Retinal pigment epithelial cell (primary cell): ENCODE data around the gene RIC8B.

ENCODE experiments used
- DNase-seq: peaks from one replicate; pipeline ENCODE4 v3.0.0-alpha.2; 2010; ENCODE audit warnings: low read depth
- H3K4me3 ChIP-seq: 2 replicates; pipeline ENCODE4 v1.5.1; 2011; ENCODE audit warnings: mild to moderate bottlenecking, low read length, control low read depth, moderate library complexity
- TF ChIP-seq, protein P1 (sequence below): conservative IDR thresholded peaks from 2 replicates; pipeline ENCODE4 v1.5.1; 2011; ENCODE audit warnings: low read depth, low read length, control low read depth, inconsistent platforms

The RIC8B gene

DNA sequence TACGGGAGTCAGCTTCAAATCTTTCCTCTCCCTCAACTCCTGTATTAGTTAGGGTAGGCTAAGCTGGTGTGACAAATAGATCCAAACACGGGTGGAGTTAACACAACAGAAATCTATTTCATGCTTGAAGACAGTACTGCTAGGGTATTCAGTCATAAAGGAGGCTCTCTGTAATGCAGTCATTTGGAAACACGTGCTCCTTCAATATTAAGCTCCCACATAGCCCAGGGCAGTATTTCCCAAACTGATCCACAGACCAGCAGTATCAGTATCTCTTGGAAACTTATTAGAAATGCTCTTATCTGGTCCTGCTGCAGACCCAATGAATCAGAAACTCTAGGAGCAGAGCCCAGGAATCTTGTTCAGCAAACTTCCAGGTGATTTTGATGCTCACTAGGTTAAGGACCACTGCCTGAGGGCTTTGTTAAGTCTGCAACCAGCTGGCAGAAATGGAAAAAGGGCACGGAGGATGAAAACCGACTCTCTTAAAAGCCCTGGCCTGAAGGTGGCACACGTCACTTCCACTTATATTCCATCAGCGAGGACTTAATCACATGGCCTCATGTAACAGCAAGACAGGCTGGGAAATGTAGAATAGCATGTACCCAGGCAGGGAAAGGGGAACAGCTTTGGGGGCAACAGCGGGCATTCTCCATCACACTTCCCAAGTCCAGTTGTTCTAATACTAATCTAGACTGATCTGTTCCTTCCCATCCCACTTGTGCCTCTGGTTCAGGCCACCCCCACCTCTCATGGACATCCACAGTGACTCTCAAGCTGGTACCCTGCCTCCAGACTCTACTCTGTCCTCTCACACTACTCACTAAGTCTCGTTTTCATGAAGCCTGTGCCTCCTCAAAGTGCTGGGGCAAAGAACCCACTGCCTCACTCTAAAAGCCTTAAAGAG, 38.2 kb upstream of the RIC8B start:
- DNase-seq: no peak

DNA sequence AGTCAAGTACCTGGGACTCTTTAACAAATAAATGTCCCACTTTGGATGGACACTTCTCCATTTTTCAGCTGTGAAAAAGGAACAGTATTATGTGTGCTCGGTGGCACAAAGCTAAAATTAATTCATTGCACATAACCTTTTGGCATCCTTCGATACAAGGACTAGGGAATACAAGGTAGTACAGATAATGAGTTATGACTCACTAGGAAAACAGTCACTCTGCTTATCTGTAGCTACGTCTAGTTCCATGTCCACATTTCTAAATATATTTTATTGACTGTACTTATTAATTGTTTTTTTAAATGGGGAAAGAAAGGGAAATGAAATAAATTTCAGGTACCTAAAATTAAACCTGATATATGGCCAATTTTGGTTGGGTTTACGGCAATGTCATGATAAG, 35.2 kb upstream of the RIC8B start:
- DNase-seq: no peak
- TF ChIP-seq, protein P1, sequence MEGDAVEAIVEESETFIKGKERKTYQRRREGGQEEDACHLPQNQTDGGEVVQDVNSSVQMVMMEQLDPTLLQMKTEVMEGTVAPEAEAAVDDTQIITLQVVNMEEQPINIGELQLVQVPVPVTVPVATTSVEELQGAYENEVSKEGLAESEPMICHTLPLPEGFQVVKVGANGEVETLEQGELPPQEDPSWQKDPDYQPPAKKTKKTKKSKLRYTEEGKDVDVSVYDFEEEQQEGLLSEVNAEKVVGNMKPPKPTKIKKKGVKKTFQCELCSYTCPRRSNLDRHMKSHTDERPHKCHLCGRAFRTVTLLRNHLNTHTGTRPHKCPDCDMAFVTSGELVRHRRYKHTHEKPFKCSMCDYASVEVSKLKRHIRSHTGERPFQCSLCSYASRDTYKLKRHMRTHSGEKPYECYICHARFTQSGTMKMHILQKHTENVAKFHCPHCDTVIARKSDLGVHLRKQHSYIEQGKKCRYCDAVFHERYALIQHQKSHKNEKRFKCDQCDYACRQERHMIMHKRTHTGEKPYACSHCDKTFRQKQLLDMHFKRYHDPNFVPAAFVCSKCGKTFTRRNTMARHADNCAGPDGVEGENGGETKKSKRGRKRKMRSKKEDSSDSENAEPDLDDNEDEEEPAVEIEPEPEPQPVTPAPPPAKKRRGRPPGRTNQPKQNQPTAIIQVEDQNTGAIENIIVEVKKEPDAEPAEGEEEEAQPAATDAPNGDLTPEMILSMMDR: no peak

More for the DNA sequence above, 38.2 kb upstream of the RIC8B start:
- no peak overlapping the region for H3K4me3 ChIP-seq
- TF ChIP-seq, protein P1: no peak

DNA sequence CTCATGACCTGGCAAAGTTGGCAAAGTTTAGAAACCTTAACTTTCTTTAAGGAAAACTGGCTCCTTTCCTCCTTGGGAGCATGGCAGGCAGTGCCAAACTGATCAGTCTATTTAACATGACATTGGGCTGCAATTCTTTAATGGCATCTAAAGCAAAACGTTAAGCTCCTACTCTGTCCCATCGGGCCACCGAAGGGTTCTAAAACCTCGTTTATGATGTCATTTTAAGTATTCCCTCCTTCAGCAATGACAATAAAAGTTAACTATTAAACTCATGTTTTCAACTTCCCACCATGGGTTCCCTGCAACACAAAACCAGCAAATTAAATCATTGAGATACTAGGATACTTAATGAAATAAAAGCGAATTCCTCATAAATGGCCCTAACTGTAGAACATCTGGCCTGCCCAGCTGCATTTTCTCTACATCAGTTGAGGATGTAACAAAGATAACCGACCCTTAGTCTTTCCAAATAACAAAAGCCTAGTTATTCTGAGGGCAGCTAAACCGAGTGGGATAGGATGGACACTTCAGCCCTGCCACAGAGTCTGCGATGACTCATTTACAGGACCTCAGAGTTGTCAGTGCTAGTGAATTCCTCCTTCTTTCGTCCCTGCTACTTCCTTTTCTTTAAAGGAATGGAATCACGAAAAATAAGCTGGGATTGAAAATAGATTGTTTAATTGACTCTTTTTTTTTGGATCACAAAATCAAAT, 34.5 kb upstream of the RIC8B start:
- no peak for DNase-seq
- TF ChIP-seq, protein P1: no peak
- H3K4me3 ChIP-seq: no peak overlapping the region

More for the DNA sequence above, 35.2 kb upstream of the RIC8B start:
- no peak overlapping the region for H3K4me3 ChIP-seq

DNA sequence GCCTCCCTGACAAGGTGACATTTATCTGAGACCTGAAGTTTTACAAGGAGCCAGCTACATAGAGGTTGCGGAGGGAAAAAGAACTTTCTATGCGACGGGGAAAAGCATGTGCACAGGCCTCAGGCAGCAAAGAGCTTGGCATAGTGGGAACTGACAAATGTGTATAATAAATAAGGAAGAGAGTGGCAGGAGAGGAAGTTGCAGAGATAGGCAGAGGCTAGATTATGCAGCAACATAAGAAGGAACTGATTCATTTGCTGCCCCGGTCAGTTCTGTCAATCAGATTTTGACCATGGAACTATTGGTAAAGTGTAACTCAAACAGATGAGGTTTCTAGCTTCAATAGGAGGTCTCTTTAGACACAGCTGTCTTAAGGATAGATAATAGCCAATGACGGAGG, 33.7 kb upstream of the RIC8B start:
- H3K4me3 ChIP-seq: no peak overlapping the region
- no peak for DNase-seq
- TF ChIP-seq, protein P1: no peak

DNA sequence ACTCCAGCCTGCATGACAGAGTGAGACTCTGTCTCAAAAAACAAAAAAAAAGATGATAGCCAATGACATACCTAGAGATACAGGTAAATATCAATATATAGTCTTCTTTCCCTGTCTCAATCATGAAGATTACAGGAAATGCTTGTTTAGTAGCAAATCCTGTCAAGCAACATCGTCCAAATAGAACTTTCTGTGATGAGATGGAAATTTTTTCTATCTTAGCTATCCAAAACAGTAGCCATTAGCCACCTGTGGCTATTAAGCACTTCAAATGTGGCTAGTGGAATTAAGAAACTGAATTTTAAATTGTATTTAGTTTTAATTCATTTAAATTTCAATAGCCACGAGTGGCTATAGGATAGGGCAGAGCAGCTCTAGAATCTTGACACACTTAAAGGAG, 33.2 kb upstream of the RIC8B start:
- TF ChIP-seq, protein P1: no peak
- no peak for DNase-seq
- H3K4me3 ChIP-seq: no peak overlapping the region

DNA sequence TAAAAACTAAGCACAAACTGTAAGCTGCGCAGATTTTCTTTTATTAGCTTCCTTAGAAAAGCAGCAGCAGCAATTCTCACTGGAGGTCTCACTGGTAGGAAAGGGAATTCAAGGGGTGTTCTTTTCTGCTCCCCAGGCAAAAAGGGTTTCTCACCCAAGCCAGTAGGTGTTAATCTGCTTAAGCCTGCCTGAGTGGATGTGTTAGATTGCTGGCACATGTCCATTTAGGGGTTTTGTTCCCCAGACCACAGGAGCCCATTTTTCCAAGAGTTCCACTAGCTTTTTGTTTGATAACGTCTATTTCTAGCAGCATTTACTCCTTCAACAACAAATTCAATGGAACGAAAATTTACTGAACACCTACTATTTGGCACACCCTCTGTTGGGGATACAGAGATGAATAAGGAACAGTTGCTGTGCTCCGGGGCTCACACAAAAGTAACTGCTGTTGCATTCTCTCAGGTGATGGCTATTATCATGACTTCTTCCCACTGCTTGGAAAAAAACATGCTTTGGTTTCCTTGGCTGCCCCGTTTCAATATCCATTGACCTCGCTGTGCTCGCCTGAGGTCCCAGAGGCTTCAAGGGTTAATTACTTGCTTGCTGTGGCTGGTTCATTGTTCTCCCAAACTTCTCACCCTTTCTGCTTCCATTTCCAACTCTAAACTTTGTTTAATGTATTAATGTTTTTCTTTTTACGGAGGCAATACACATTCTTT, 31.1 kb upstream of the RIC8B start:
- TF ChIP-seq, protein P1: no peak
- no peak for DNase-seq
- H3K4me3 ChIP-seq: no peak overlapping the region
